Fibroblast of villous mesenchyme (primary cell): ENCODE data around the gene PPID. TPM values are rescaled to one million over a fixed set of nuclear protein-coding genes. Genes with fewer than 3 reads are reported as not detected.
"Not testable (repeated sequence)": the region's sequence is repeated elsewhere in the genome, so short reads cannot be mapped to it uniquely, and the experiment has no call there.

Experiments
- DNase-seq: peaks from one replicate; pipeline ENCODE4 v3.0.0-alpha.2; 2010; ENCODE audit warnings: low read depth
- H3K4me3 ChIP-seq: 2 replicates; pipeline ENCODE4 v1.5.1; 2011; ENCODE audit warnings: low read depth, mild to moderate bottlenecking, low read length
- small RNA-seq: library from RNA; depleted of rRNA; stranded (forward); fragments of <200 nt; gene quantifications from one replicate; pipeline ENCODE3, GENCODE V24; 2012
- total RNA-seq: library from RNA; depleted of rRNA; stranded (reverse); fragments of >200 nt; gene quantifications from 2 replicates; pipeline ENCODE4 v1.2.3, GENCODE V29; 2012
- TF ChIP-seq, protein P1 (sequence below): IDR thresholded peaks from 2 replicates; pipeline ENCODE4 v1.5.1; 2012; ENCODE audit warnings: low read depth, mild to moderate bottlenecking, low read length; ENCODE audit not compliant: insufficient read depth

PPID gene
- total RNA-seq, 1 donor: 27.2 TPM

DNA sequence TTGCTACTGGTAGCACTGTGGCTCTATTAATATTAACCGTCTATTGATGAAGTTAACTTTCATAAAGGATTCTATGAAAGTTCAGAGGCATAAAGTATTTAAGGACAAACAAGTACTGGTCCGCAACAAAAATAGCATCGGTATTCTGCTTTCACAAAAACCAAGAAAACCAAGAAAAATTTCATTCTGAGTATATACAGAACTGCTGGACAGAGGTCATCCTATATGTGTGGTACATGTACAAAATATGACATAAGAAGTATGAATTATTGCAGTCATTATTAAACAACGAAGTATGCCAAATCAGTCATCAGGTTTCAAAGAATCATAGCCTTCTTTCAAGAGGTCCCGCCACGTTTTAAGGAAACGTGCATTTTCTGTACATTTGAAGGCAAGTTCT is 53.9 kb downstream of the PPID start:
- TF ChIP-seq, protein P1, sequence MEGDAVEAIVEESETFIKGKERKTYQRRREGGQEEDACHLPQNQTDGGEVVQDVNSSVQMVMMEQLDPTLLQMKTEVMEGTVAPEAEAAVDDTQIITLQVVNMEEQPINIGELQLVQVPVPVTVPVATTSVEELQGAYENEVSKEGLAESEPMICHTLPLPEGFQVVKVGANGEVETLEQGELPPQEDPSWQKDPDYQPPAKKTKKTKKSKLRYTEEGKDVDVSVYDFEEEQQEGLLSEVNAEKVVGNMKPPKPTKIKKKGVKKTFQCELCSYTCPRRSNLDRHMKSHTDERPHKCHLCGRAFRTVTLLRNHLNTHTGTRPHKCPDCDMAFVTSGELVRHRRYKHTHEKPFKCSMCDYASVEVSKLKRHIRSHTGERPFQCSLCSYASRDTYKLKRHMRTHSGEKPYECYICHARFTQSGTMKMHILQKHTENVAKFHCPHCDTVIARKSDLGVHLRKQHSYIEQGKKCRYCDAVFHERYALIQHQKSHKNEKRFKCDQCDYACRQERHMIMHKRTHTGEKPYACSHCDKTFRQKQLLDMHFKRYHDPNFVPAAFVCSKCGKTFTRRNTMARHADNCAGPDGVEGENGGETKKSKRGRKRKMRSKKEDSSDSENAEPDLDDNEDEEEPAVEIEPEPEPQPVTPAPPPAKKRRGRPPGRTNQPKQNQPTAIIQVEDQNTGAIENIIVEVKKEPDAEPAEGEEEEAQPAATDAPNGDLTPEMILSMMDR: no peak
- no peak overlapping the region for H3K4me3 ChIP-seq
- DNase-seq: no peak

DNA sequence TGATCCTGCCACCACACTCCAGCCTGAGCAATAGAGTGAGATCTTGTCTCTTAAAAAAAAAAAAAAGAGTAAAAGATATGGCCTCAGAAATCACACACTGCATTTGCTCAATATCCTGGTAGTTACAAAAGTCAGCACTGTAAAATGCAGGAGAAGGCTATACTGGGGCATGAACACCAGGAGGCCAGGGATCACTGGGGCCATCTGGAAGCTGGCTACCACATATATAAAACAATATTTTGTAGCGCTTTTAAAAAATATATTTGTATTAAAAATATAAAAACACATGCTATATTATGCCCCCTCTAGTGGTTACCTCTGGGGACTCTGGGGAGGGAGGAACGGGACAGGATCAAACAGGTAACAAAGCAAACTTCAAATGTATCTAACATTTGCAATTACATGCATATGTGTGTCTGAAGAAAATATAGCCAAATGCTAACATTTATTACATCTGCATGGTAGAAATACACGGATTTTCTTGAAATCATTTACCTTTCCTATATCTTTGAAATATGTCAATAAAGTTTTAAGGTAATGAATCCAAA is 55.5 kb downstream of the PPID start:
- H3K4me3 ChIP-seq: no peak overlapping the region
- TF ChIP-seq, protein P1: peak; percentile 69
- DNase-seq: peak; percentile 51

DNA sequence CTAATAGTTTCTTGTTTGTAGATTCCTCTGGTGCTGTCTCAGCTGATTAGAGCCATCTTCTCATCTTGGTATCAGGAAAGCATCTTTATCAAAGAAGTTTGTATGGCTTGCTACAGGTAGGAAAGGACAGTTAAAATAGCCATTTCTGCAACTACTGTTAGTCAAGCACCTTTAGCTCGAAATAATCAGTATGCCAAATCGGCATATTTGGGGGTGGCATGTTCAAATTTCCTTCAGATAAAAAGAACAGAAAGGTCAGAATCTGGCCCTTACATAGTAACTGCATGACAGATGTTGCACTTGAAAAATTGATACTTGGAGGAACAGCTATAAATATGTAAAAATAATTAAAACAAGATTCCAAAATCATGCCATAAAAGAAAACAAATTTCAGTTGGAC is 56.3 kb downstream of the PPID start:
- H3K4me3 ChIP-seq: no peak overlapping the region
- TF ChIP-seq, protein P1: no peak
- DNase-seq: no peak

DNA sequence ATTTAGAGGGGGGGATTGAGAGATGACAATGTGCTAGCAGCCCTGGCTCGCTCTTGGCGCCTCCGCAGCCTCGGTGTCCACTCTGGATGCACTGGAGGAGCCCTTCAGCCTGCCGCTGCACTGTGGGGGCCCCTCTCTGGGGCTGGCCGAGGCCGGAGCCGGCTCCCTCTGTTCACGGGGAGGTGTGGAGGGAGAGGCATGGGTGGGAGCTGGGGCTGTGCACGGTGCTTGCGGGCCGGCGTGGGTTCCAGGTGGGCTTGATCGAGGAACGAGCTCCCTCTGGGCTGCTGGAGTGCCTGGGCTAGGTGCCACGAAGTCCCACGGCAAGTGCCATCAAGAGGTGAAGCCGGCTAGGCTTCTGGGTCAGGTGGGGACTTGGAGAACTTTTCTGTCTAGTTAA is 58.4 kb downstream of the PPID start:
- TF ChIP-seq, protein P1: no peak
- no peak for DNase-seq
- H3K4me3 ChIP-seq: no peak overlapping the region

DNA sequence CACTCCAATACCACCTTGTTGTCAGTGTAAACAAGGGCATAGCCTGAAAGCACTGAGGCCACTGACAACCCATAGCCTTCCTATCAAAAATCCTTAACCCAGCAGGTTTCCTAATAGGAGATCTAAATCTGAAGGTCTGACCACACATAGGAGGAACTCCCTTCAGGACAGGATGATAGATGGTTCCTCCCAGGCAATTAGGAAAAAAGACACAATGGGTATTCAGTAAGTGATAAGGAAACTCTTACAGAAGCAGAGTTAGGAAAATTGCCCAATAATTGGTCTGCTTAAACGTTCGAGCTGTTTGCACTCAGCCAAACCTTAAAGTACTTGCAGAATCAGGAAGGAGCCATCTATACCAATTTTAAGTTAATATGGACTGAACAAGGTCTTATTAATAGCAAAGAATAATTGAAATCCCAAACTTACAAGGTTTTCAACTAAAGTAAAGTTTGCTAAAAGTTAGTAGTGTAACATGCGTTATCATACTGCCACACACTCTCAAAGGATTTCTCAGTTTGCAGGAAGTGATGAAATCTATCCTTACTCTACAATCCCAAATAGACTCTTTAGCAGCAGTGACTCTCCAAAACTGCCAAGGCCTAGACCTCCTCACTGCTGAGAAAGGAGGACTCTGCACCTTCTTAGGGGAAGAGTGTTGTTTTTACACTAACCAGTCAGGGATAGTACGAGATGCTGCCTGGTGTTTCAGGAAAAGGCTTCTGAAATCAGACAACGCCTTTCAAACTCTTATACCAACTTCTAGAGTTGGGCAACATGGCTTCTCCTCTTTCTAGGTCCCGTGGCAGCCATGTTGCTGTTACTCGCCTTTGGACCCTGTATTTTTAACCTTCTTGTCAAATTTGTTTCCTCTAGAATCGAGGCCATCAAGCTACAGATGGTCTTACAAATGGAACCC is 59.2 kb downstream of the PPID start:
- DNase-seq, H3K4me3 ChIP-seq: not testable (repeated sequence)

DNA sequence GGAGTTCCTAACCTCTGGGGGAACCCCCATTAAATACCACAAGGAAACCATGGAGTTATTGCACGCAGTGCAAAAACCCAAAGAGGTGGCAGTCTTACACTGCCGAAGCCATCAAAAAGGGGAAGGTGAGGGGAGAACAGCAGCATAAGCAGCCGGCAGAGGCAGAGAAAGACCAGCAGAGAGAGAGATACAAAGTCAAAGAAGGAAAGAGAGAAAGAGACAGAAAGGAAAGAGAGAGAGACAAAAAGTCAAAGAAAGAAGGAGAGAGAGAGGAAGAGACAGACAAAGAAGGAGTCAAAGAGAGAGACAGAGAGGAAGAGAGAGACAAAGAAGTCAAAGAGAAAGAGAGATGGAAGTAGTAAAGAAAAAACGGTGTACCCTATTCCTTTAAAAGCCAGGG is 59.9 kb downstream of the PPID start:
- DNase-seq, H3K4me3 ChIP-seq: not testable (repeated sequence)

Small RNAs within 50 kb of the gene (small RNA-seq; reads per million reads assigned to genes)
- gene RF00012: 0.28 reads per million

Other genes with a start within 250 kb of the PPID start
- gene RXFP1, start 201.5 kb downstream of the PPID start, total RNA-seq: 1.3 and 1.7 TPM in 2 replicates
- gene C4orf46, start 51.5 kb downstream of the PPID start, total RNA-seq: 13.2 and 19.0 TPM in 2 replicates
- gene ETFDH, start 51.1 kb downstream of the PPID start, total RNA-seq: 20.9 and 25.9 TPM in 2 replicates
- 24.6 and 43.5 TPM in 2 replicates for gene FNIP2, start 45.6 kb upstream of the PPID start, total RNA-seq